Measurements from ENCODE around the gene ELFN2. TPM values are rescaled to one million over a fixed set of nuclear protein-coding genes. Genes with fewer than 3 reads are reported as not detected.

ELFN2 gene
- total RNA-seq, 1 donor from 2014 or later: 4.2 TPM

GRCh38 chr22:37371491-37371890, 55.8 kb downstream of the ELFN2 start:
- H3K27me3 Mint-ChIP-seq (ENCODE audit: low read depth): peaks cover 11% of the 10 kb centered on the region
- no peak for DNase-seq (ENCODE audit: low spot score in 2 of 2, unreplicated experiment in 2 of 2)
- no peaks in the 10 kb centered on the region for H3K9me3 Mint-ChIP-seq
- no peak overlapping the region for H3K27ac Mint-ChIP-seq
- no peak overlapping the region for H3K4me3 Mint-ChIP-seq
- H3K36me3 Mint-ChIP-seq: no peaks in the 10 kb centered on the region
- H3K4me1 Mint-ChIP-seq: peaks cover 9% of the 10 kb centered on the region
- no peak for TF ChIP-seq CTCF (IDR thresholded peaks at IDR 0.05; ENCODE audit: unreplicated experiment)

GRCh38 chr22:37370306-37370979, 56.8 kb downstream of the ELFN2 start:
- no peak for DNase-seq (ENCODE audit: low spot score in 2 of 2, unreplicated experiment in 2 of 2)
- no peak for TF ChIP-seq CTCF (IDR thresholded peaks at IDR 0.05; ENCODE audit: unreplicated experiment)
- no peaks in the 10 kb centered on the region for H3K36me3 Mint-ChIP-seq
- H3K4me3 Mint-ChIP-seq: no peak overlapping the region
- peaks cover 6% of the 10 kb centered on the region for H3K27me3 Mint-ChIP-seq (ENCODE audit: low read depth)
- H3K9me3 Mint-ChIP-seq: no peaks in the 10 kb centered on the region
- H3K4me1 Mint-ChIP-seq: peaks cover 6% of the 10 kb centered on the region
- no peak overlapping the region for H3K27ac Mint-ChIP-seq

GRCh38 chr22:37369483-37369882, 57.8 kb downstream of the ELFN2 start:
- peaks cover 4% of the 10 kb centered on the region for H3K27me3 Mint-ChIP-seq (ENCODE audit: low read depth)
- TF ChIP-seq CTCF (IDR thresholded peaks at IDR 0.05; ENCODE audit: unreplicated experiment): no peak
- H3K36me3 Mint-ChIP-seq: no peaks in the 10 kb centered on the region
- no peak overlapping the region for H3K27ac Mint-ChIP-seq
- H3K4me3 Mint-ChIP-seq: no peak overlapping the region
- DNase-seq (ENCODE audit: low spot score in 2 of 2, unreplicated experiment in 2 of 2): no peak
- H3K9me3 Mint-ChIP-seq: no peaks in the 10 kb centered on the region
- H3K4me1 Mint-ChIP-seq: peaks cover 6% of the 10 kb centered on the region

GRCh38 chr22:37368058-37368457, 59.2 kb downstream of the ELFN2 start:
- H3K27ac Mint-ChIP-seq: no peak overlapping the region
- H3K9me3 Mint-ChIP-seq: no peaks in the 10 kb centered on the region
- no peak for DNase-seq (ENCODE audit: low spot score in 2 of 2, unreplicated experiment in 2 of 2)
- H3K36me3 Mint-ChIP-seq: no peaks in the 10 kb centered on the region
- TF ChIP-seq CTCF (IDR thresholded peaks at IDR 0.05; ENCODE audit: unreplicated experiment): no peak
- no peak overlapping the region for H3K4me3 Mint-ChIP-seq
- H3K4me1 Mint-ChIP-seq: peaks cover 14% of the 10 kb centered on the region
- H3K27me3 Mint-ChIP-seq (ENCODE audit: low read depth): no peaks in the 10 kb centered on the region

DNA sequence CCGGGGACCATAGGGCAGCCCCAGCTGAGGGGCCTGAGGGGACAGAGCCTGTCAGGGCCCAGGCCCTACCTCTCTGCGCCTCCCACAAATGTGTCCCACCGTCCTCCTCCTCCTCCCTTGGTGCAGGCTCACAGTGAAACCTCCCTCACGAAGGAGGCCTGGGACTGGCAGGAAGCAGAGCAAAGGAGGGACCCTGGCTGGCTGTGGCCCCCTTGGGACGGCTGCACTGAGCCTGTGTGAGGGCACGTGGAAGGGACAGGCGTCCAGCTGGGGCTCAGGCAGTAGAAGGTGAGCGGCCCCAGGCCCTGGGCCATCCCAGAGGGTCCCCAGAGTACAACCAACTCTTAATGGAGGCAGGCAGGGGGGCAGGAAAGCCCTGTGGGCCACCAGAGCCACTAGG, 60.7 kb downstream of the ELFN2 start:
- Mint-ChIP-seq H3K4me1 (peaks cover 19% of the 10 kb centered on the region), H3K36me3 (no peaks in the 10 kb centered on the region), H3K9me3 (no peaks in the 10 kb centered on the region), H3K27me3 (ENCODE audit: low read depth) (no peaks in the 10 kb centered on the region), H3K4me3 (no peak overlapping the region), H3K27ac (no peak overlapping the region)
- DNase-seq (ENCODE audit: low spot score in 2 of 2, unreplicated experiment in 2 of 2): no peak
- no peak for TF ChIP-seq CTCF (IDR thresholded peaks at IDR 0.05; ENCODE audit: unreplicated experiment)

DNA sequence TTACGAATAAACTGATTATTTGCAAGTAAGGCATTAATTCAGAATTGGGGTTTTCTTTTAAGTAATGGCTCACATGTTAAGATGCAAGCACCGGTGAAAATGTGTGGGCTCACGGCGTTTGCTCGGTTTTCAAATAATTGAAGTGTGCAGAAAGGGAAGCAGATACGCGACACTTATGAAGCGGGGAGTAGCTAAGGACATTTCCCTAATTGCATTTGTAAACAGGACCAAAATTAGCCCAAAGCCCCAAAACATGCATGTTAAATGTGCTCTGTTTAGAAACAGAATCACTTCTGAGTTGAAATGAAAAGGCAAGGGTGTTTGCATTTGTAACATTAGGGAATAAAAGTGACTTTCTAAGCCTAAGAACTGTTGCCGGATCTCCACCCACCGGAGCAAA, 61.3 kb downstream of the ELFN2 start:
- Mint-ChIP-seq H3K4me3 (no peak overlapping the region), H3K4me1 (peaks cover 19% of the 10 kb centered on the region), H3K27me3 (ENCODE audit: low read depth) (no peaks in the 10 kb centered on the region), H3K27ac (no peak overlapping the region), H3K9me3 (no peaks in the 10 kb centered on the region), H3K36me3 (no peaks in the 10 kb centered on the region)
- no peak for TF ChIP-seq CTCF (IDR thresholded peaks at IDR 0.05; ENCODE audit: unreplicated experiment)
- no peak for DNase-seq (ENCODE audit: low spot score in 2 of 2, unreplicated experiment in 2 of 2)

All from mesothelial cell of epicardium (in vitro differentiated cells).